K562 (cell line): ENCODE data around the gene ABCD3. TPM values are rescaled to one million over a fixed set of nuclear protein-coding genes. Genes with fewer than 3 reads are reported as not detected.

Experiments
- ATAC-seq: fragments of 200-7000 bp; cut with Tn5 transposase; 3 replicates; pipeline ENCODE4 v1.9.1; 2020; ENCODE audit warnings: moderate library complexity
- BruUV-seq: library from RNA; stranded (reverse); fragments of 400-500 nt; replicated peaks from 2 replicates; lab custom pipeline; 2021; lab: Mats Ljungman, UMichigan
- CTCF ChIA-PET: fragments of 300-600 bp; formaldehyde crosslinking; extraction: SDS; loops from one replicate; lab custom pipeline; 2021; ENCODE audit warnings: low intra/inter-chr PET ratio; lab: Yijun Ruan, JAX
- POLR2A ChIA-PET: fragments of 300-600, 350-650 bp; sonication (Branson Sonifier 250); formaldehyde crosslinking; extraction: SDS; loops from one replicate; lab custom pipeline; 2021; ENCODE audit warnings: antibody characterized with exemption, inconsistent platforms; lab: Yijun Ruan, JAX
- DNase-seq, 4 experiments: peaks; one replicate each; pipeline versions ENCODE4 v3.0.0 to v3.0.0-alpha.2; 2011 to 2018; ENCODE audit warnings: low spot score in 3 of 4, mixed read lengths in 3 of 4; ENCODE audit errors: extremely low read depth in 1 of 4
- FAIRE-seq: peaks from 2 replicates; lab custom pipeline; 2011; peaks lifted over from hg19 to GRCh38; lab: Jason Lieb, UNC
- H2AFZ ChIP-seq: 2 replicates; pipeline ENCODE4 v1.6.0; 2011; ENCODE audit warnings: low read depth, low read length, control low read depth, inconsistent platforms
- H3K27ac ChIP-seq: fragments of 200-600 bp; 3 replicates; pipeline ENCODE4 v1.8.0; 2011; ENCODE audit warnings: low read depth, mild to moderate bottlenecking, control low read depth, inconsistent platforms, low read length, moderate library complexity, mixed read lengths; ENCODE audit errors: extremely low read depth
- H3K27me3 ChIP-seq, 2 experiments: fragments of 300-600 bp in 1 of 2; 2 replicates in 1 of 2; 3 replicates in 1 of 2; pipeline versions ENCODE4 v1.6.0 to v1.8.0; 2011; ENCODE audit warnings: inconsistent platforms in 2 of 2, low read length in 2 of 2, mild to moderate bottlenecking in 1 of 2, mixed read lengths in 1 of 2, moderate library complexity in 1 of 2; ENCODE audit not compliant: control insufficient read depth in 2 of 2, insufficient read depth in 2 of 2
- H3K36me3 ChIP-seq: fragments of 300-600 bp; 3 replicates; pipeline ENCODE4 v1.8.0; 2011; ENCODE audit warnings: mild to moderate bottlenecking, low read length, inconsistent platforms; ENCODE audit not compliant: control insufficient read depth, insufficient read depth
- H3K4me1 ChIP-seq, 2 experiments: fragments of 200-600 bp in 1 of 2; replicated peaks in 1 of 2; 2 replicates in 1 of 2; 3 replicates in 1 of 2; pipeline versions ENCODE4 v1.5.1 to v1.8.0; 2011; ENCODE audit warnings: inconsistent platforms in 2 of 2, low read length in 2 of 2, mild to moderate bottlenecking in 1 of 2, mixed read lengths in 1 of 2, moderate library complexity in 1 of 2; ENCODE audit not compliant: control insufficient read depth in 2 of 2, insufficient read depth in 2 of 2
- H3K4me2 ChIP-seq: 2 replicates; pipeline ENCODE4 v1.6.1; 2011; ENCODE audit warnings: low read length, control low read depth, inconsistent platforms, mixed read lengths; ENCODE audit not compliant: insufficient read depth
- H3K4me3 ChIP-seq: fragments of 200-600 bp; sonication (generic), shearing (Covaris generic); 2 replicates; pipeline ENCODE4 v1.5.1; 2016; ENCODE audit warnings: control low read depth, inconsistent platforms
- H3K79me2 ChIP-seq: fragments of 200-600 bp; 3 replicates; pipeline ENCODE4 v1.8.0; 2011; ENCODE audit warnings: low read length, inconsistent platforms; ENCODE audit not compliant: control insufficient read depth, insufficient read depth
- H3K9ac ChIP-seq, 2 experiments: 2 replicates each; pipeline versions ENCODE4 v1.6.0 to v1.6.1; 2011; ENCODE audit warnings: low read depth in 2 of 2, low read length in 2 of 2, control low read depth in 1 of 2, inconsistent platforms in 1 of 2, mild to moderate bottlenecking in 1 of 2, mixed read lengths in 1 of 2; ENCODE audit not compliant: insufficient read depth in 1 of 2
- H3K9me1 ChIP-seq: one replicate; pipeline ENCODE4 v1.6.0; 2011; ENCODE audit warnings: inconsistent platforms, mild to moderate bottlenecking, low read length, moderate library complexity; ENCODE audit not compliant: control insufficient read depth, insufficient read depth
- H3K9me3 ChIP-seq: replicated peaks from 2 replicates; pipeline ENCODE4 v1.5.1; 2011; ENCODE audit warnings: low read depth, low read length, inconsistent platforms; ENCODE audit not compliant: control insufficient read depth, insufficient read depth
- H4K20me1 ChIP-seq: replicated peaks from 2 replicates; pipeline ENCODE4 v1.6.1; 2011; ENCODE audit warnings: low read length, inconsistent platforms, mixed read lengths; ENCODE audit not compliant: control insufficient read depth, insufficient read depth
- CHD1 ChIP-seq: fragments of 200-600 bp; sonication (generic); IDR thresholded peaks from one replicate; pipeline ENCODE4 v1.6.1; 2012; ENCODE audit warnings: mild to moderate bottlenecking, moderate library complexity, low read length, inconsistent platforms
- GABPA ChIP-seq: fragments of 200-800 bp; sonication (Bioruptor generic); conservative IDR thresholded peaks from 2 replicates; pipeline ENCODE4 v1.6.1; 2016; ENCODE audit warnings: low read depth, missing genetic modification characterization, missing compliant biosample characterization
- ZBTB49 ChIP-seq: sonication (generic); formaldehyde crosslinking; IDR thresholded peaks from 2 replicates; pipeline ENCODE4 v1.8.0; 2022; ENCODE audit warnings: missing genetic modification reagents, mild to moderate bottlenecking, borderline replicate concordance
- ZNF507 ChIP-seq: conservative IDR thresholded peaks from 2 replicates; pipeline ENCODE4 v1.6.1; 2017; ENCODE audit warnings: missing genetic modification characterization, missing compliant biosample characterization
- WGBS: fragments of 100-300 bp; shearing (Covaris generic); methylation state at CpG from one replicate; pipeline ENCODE4 v1.1.6; 2016; ENCODE audit warnings: low coverage, mixed read lengths; ENCODE audit not compliant: insufficient coverage; ENCODE audit errors: missing lambda C conversion rate; 5-methylcytosine and 5-hydroxymethylcytosine counted together
- in situ Hi-C: fragments of 300-500 bp; cut with MboI; formaldehyde crosslinking; loops from 4 replicates; pipeline ENCODE4 v1.15.0; 2018; ENCODE audit warnings: inconsistent platforms, mixed read lengths
- intact Hi-C: fragments of 100-400 bp; cut with micrococcal nuclease; formaldehyde crosslinking; loops from 2 replicates; pipeline ENCODE4 v1.14.2; 2022
- polyA plus RNA-seq, 8 experiments: library from polyadenylated mRNA; depleted of rRNA in 4 of 8; stranded (reverse) in 5 of 8; unstranded in 3 of 8; fragments of >200 nt; fragmentation: Nextera tagmentation in 2 of 8; fragmentation: Illumina TruSeq in 1 of 8; extraction: Ambion mirVana in 2 of 8; extraction: Trizol in 1 of 8; gene quantifications; 2 replicates each; pipeline versions ENCODE4 v1.2.1 to v1.2.3, GENCODE V29; 2011 to 2014; ENCODE audit warnings: inconsistent platforms in 1 of 8, missing spikeins in 1 of 8
- total RNA-seq, 7 experiments: library from RNA; depleted of rRNA in 6 of 7; stranded (reverse); fragments of >200 nt in 6 of 7; fragmentation: Illumina TruSeq in 2 of 7; extraction: Trizol in 2 of 7; gene quantifications; 2 replicates each; pipeline versions ENCODE4 v1.2.1 to v1.2.3, GENCODE V29; 2011 to 2021; ENCODE audit warnings: low replicate concordance in 1 of 7

ABCD3 gene
- total and polyA plus RNA-seq, 9 of the 15 experiments (the other 6 are each of a cell fraction or from before 2014, with no cell fraction given), result 11.0 to 30.7 (median 15.5) TPM

- ATAC-seq (no peak), DNase-seq (no peak), FAIRE-seq (no peak)
- no peaks in the 10 kb centered on the region for H3K4me1 ChIP-seq
- ChIA-PET CTCF (no interaction called here), POLR2A (no interaction called here)
- no TSS peak for BruUV-seq
- no peak overlapping the region for H2AFZ ChIP-seq
- H3K9ac ChIP-seq, result no peak overlapping the region
- no peak overlapping the region for H3K4me2 ChIP-seq
- H3K9me3 ChIP-seq, result no peaks in the 10 kb centered on the region
- H3K9me1 ChIP-seq, result no peaks in the 10 kb centered on the region
- H3K27me3 ChIP-seq, result no peaks in the 10 kb centered on the region
- in situ Hi-C loops (no loop called here), intact Hi-C loops (no loop called here)
- WGBS, result 0% methylated on average over 4 of the region's 4 CpGs
- no peak for TF ChIP-seq ZNF507 (tag)
- TF ChIP-seq CHD1, result no peak
- no peak for TF ChIP-seq ZBTB49 (CRISPR knock-in tag)
- no peak for TF ChIP-seq GABPA (tag)
- H3K4me3 ChIP-seq, result no peak overlapping the region
- H4K20me1 ChIP-seq, result no peaks in the 10 kb centered on the region
- H3K36me3 ChIP-seq, result no peaks in the 10 kb centered on the region
- H3K27ac ChIP-seq, result no peak overlapping the region
- no peaks in the 10 kb centered on the region for H3K79me2 ChIP-seq
These were observed 28.9 kb upstream of the ABCD3 start for GRCh38 chr1:94389298-94389697.
